Mesendoderm (in vitro differentiated cells): ENCODE data around the gene FAM89A.
A peak's percentile ranks its signal among the peaks of the same experiment; 100 is the strongest.
"Not testable (repeated sequence)": the region's sequence is repeated elsewhere in the genome, so short reads cannot be mapped to it uniquely, and the experiment has no call there.

Experiments
- DNase-seq: peaks from one replicate; pipeline ENCODE4 v3.0.0; 2013
- H2AK5ac ChIP-seq: 2 replicates; pipeline ENCODE4 v1.6.1; 2013; ENCODE audit warnings: low read length, inconsistent platforms
- H2BK120ac ChIP-seq: 2 replicates; pipeline ENCODE4 v1.6.1; 2013; ENCODE audit warnings: low read depth, mild to moderate bottlenecking, low read length, moderate library complexity, mixed read lengths
- H2BK15ac ChIP-seq: replicated peaks from 2 replicates; pipeline ENCODE4 v1.6.1; 2013; ENCODE audit warnings: low read depth, mild to moderate bottlenecking, moderate library complexity
- H2BK5ac ChIP-seq: 2 replicates; pipeline ENCODE4 v1.6.1; 2013; ENCODE audit warnings: low read length, inconsistent platforms
- H3K18ac ChIP-seq: 2 replicates; pipeline ENCODE4 v1.6.1; 2013; ENCODE audit warnings: mild to moderate bottlenecking, low read length, mixed read lengths
- H3K23ac ChIP-seq: one replicate; pipeline ENCODE4 v1.6.1; 2013; ENCODE audit warnings: low read length
- H3K27ac ChIP-seq: 2 replicates; pipeline ENCODE4 v1.5.1; 2013; ENCODE audit warnings: low read depth, mild to moderate bottlenecking, inconsistent platforms, low read length, moderate library complexity
- H3K27me3 ChIP-seq: 2 replicates; pipeline ENCODE4 v1.6.1; 2013; ENCODE audit warnings: low read length, control low read depth, mild to moderate bottlenecking, inconsistent platforms; ENCODE audit not compliant: insufficient read depth, poor library complexity
- H3K36me3 ChIP-seq: 2 replicates; pipeline ENCODE4 v1.6.1; 2013; ENCODE audit warnings: low read length, inconsistent platforms; ENCODE audit not compliant: control insufficient read depth, insufficient read depth
- H3K4ac ChIP-seq: one replicate; pipeline ENCODE4 v1.6.1; 2013; ENCODE audit warnings: low read depth, mild to moderate bottlenecking, low read length, moderate library complexity
- H3K4me1 ChIP-seq: 2 replicates; pipeline ENCODE4 v1.6.1; 2013; ENCODE audit warnings: low read depth, low read length, inconsistent platforms; ENCODE audit not compliant: control insufficient read depth
- H3K4me2 ChIP-seq: 2 replicates; pipeline ENCODE4 v1.6.1; 2013; ENCODE audit warnings: low read length
- H3K4me3 ChIP-seq: 2 replicates; pipeline ENCODE4 v1.5.1; 2013; ENCODE audit warnings: mild to moderate bottlenecking, low read length
- H3K56ac ChIP-seq: one replicate; pipeline ENCODE4 v1.6.1; 2013; ENCODE audit warnings: low read length
- H3K79me1 ChIP-seq: 2 replicates; pipeline ENCODE4 v1.6.1; 2013; ENCODE audit warnings: low read length, inconsistent platforms
- H3K79me2 ChIP-seq: 2 replicates; pipeline ENCODE4 v1.6.1; 2013; ENCODE audit warnings: mild to moderate bottlenecking, low read length; ENCODE audit not compliant: control insufficient read depth, insufficient read depth
- H3K9ac ChIP-seq: 2 replicates; pipeline ENCODE4 v1.6.1; 2013; ENCODE audit warnings: low read length, inconsistent platforms
- H4K5ac ChIP-seq: one replicate; pipeline ENCODE4 v1.6.1; 2013; ENCODE audit warnings: low read length
- H4K8ac ChIP-seq: one replicate; pipeline ENCODE4 v1.6.1; 2013; ENCODE audit warnings: low read depth, mild to moderate bottlenecking, control low read depth, low read length, moderate library complexity
- WGBS: extraction: QIAGEN DNeasy Blood & Tissue Kit; methylation state at CpG from one replicate; pipeline ENCODE4 v1.1.7; 2013; ENCODE audit warnings: low lambda C conversion rate, missing lambda C conversion rate; ENCODE audit not compliant: insufficient coverage; ENCODE audit errors: extremely low coverage; 5-methylcytosine and 5-hydroxymethylcytosine counted together

The FAM89A gene

GRCh38 chr1:231048419-231048818, 8.4 kb upstream of the FAM89A start:
- H3K4me1 ChIP-seq, H2BK15ac ChIP-seq, H3K36me3 ChIP-seq, H3K23ac ChIP-seq, H3K79me2 ChIP-seq, DNase-seq, H3K4ac ChIP-seq, H3K4me2 ChIP-seq, H3K56ac ChIP-seq, H2AK5ac ChIP-seq, H3K27ac ChIP-seq, H3K18ac ChIP-seq, H3K79me1 ChIP-seq, H2BK5ac ChIP-seq, H4K5ac ChIP-seq, H2BK120ac ChIP-seq, H3K27me3 ChIP-seq, H4K8ac ChIP-seq, H3K4me3 ChIP-seq, H3K9ac ChIP-seq: not testable (repeated sequence)
- WGBS, result no CpG with 5 or more reads among the region's 9 CpGs

DNA sequence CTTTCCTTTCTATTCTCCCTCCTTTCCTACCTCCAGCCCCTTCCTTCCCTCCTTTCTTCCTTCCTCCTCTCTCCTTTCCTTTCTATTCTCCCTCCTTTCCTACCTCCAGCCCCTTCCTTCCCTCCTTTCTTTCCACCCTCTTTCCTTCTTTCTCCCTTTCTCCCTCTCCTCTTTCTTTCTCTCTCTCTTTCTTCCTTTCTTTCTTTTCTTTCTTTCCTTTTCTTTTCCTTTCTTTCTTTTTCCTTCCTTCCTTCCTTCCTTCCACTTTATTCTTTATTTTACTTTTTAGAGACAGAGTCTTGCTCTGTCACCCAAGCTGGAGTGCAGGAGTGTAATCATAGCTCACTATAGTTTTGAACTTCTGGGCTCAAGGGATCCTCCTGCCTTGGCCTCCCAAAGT, 7.5 kb upstream of the FAM89A start:
- not testable (repeated sequence) for H3K4me3 ChIP-seq, H3K18ac ChIP-seq, H4K5ac ChIP-seq, H3K36me3 ChIP-seq, H4K8ac ChIP-seq, H3K27me3 ChIP-seq, H3K4me2 ChIP-seq, H3K79me1 ChIP-seq, H2AK5ac ChIP-seq, H2BK5ac ChIP-seq, DNase-seq, H2BK15ac ChIP-seq, H3K56ac ChIP-seq, H3K4me1 ChIP-seq, H3K9ac ChIP-seq, H2BK120ac ChIP-seq, H3K4ac ChIP-seq, H3K27ac ChIP-seq, H3K79me2 ChIP-seq, H3K23ac ChIP-seq

- Histone ChIP-seq H3K4me1 (no peaks in the 10 kb centered on the region), H3K36me3 (no peaks in the 10 kb centered on the region), H3K27me3 (peaks cover 6% of the 10 kb centered on the region), H3K27ac (no peak overlapping the region), H3K79me2 (no peaks in the 10 kb centered on the region), H3K18ac (no peak overlapping the region), H3K9ac (no peak overlapping the region), H4K5ac (no peak overlapping the region), H3K4me2 (no peak overlapping the region), H3K4ac (no peak overlapping the region), H2BK120ac (no peak overlapping the region), H2BK5ac (no peak overlapping the region), H2BK15ac (no peak overlapping the region), H3K4me3 (no peak overlapping the region), H3K79me1 (no peaks in the 10 kb centered on the region), H4K8ac (no peak overlapping the region), H3K23ac (no peak overlapping the region), H3K56ac (no peak overlapping the region), H2AK5ac (no peak overlapping the region)
- no CpG with 5 or more reads among the region's 2 CpGs for WGBS
- no peak for DNase-seq
Observed at GRCh38 chr1:231046730-231047395, 6.8 kb upstream of the FAM89A start.

GRCh38 chr1:231045921-231046729, 6.1 kb upstream of the FAM89A start:
- not testable (repeated sequence) for H3K18ac ChIP-seq, DNase-seq, H3K79me1 ChIP-seq, H3K4me2 ChIP-seq, H3K4me3 ChIP-seq, H3K27ac ChIP-seq, H2BK15ac ChIP-seq, H2AK5ac ChIP-seq, H3K56ac ChIP-seq, H2BK120ac ChIP-seq, H3K79me2 ChIP-seq, H3K23ac ChIP-seq, H4K8ac ChIP-seq, H3K36me3 ChIP-seq, H3K27me3 ChIP-seq, H3K9ac ChIP-seq, H3K4me1 ChIP-seq, H2BK5ac ChIP-seq, H3K4ac ChIP-seq, H4K5ac ChIP-seq
- WGBS, result no CpG with 5 or more reads among the region's 10 CpGs

DNA sequence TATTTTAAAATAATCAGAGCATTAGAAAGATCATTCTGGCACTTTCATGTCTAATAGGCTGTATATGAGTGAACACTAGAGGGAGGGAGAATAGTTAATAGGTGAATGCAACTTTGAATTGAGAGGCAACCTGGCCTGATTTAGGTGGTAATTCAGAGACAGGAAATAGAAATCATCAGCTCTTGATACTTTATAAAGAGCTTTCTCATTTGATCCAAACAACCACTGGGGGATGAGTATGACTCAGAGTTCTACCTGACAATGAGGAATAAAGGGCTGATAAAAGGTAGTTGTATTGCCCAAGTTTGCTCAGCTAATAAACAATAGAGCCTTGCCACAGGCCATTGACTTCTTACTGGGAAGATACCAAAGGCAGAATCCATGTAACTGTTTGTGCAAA, 5.2 kb upstream of the FAM89A start:
- H3K79me2 ChIP-seq, result no peaks in the 10 kb centered on the region
- no peak overlapping the region for H2BK120ac ChIP-seq
- H3K79me1 ChIP-seq, result no peaks in the 10 kb centered on the region
- no peak overlapping the region for H3K4me2 ChIP-seq
- H4K5ac ChIP-seq, result no peak overlapping the region
- H3K4me3 ChIP-seq, result no peak overlapping the region
- DNase-seq, result no peak
- no peak overlapping the region for H3K23ac ChIP-seq
- H2BK5ac ChIP-seq, result no peak overlapping the region
- H3K36me3 ChIP-seq, result no peaks in the 10 kb centered on the region
- no peak overlapping the region for H2BK15ac ChIP-seq
- no peak overlapping the region for H3K9ac ChIP-seq
- peak overlapping the region; percentile 15 for H3K56ac ChIP-seq
- no peak overlapping the region for H3K18ac ChIP-seq
- no peak overlapping the region for H3K4ac ChIP-seq
- peaks cover 6% of the 10 kb centered on the region for H3K27me3 ChIP-seq
- no peak overlapping the region for H3K27ac ChIP-seq
- H2AK5ac ChIP-seq, result no peak overlapping the region
- no peaks in the 10 kb centered on the region for H3K4me1 ChIP-seq
- no peak overlapping the region for H4K8ac ChIP-seq

GRCh38 chr1:231044588-231044987, 4.5 kb upstream of the FAM89A start:
- Histone ChIP-seq H4K8ac (no peak overlapping the region), H3K4me1 (no peaks in the 10 kb centered on the region), H3K9ac (no peak overlapping the region), H3K27me3 (peaks cover 6% of the 10 kb centered on the region), H3K4ac (no peak overlapping the region), H3K23ac (no peak overlapping the region), H2AK5ac (no peak overlapping the region), H3K79me2 (no peaks in the 10 kb centered on the region), H3K56ac (peak overlapping the region; percentile 25), H3K27ac (no peak overlapping the region), H3K18ac (no peak overlapping the region), H3K36me3 (no peaks in the 10 kb centered on the region), H2BK15ac (no peak overlapping the region), H3K79me1 (no peaks in the 10 kb centered on the region), H2BK120ac (no peak overlapping the region), H3K4me3 (no peak overlapping the region), H3K4me2 (no peak overlapping the region), H4K5ac (no peak overlapping the region), H2BK5ac (no peak overlapping the region)
- no CpG with 5 or more reads among the region's 1 CpG for WGBS
- no peak for DNase-seq
